GM21825 (cell line): ENCODE measurements around the gene TMEM255A.

Experiments used
- ATAC-seq: cut with Tn5 transposase; IDR thresholded peaks from one replicate; pipeline ENCODE4 v1.9.1; 2021; ENCODE audit warnings: mild to moderate bottlenecking, moderate library complexity; ENCODE audit not compliant: unreplicated experiment

The TMEM255A gene

GRCh38 chrX:120213438-120214265 is 97.6 kb downstream of the TMEM255A start:
- ATAC-seq, result no peak
